DMS114 treated with DMSO at 0.1 percent for 48 hours (cell line): ENCODE data around the gene LARP1.
"Not testable (repeated sequence)": the region's sequence is repeated elsewhere in the genome, so short reads cannot be mapped to it uniquely, and the experiment has no call there.

Source experiments
- DNase-seq: peaks from one replicate; lab custom pipeline; 2025; ENCODE audit not compliant: unreplicated experiment; lab: John Stamatoyannopoulos, UW

LARP1 gene

GRCh38 chr5:154820383-154820782, 65.2 kb downstream of the LARP1 start:
- no peak for DNase-seq

GRCh38 chr5:154822896-154823295, 67.7 kb downstream of the LARP1 start:
- DNase-seq = not testable (repeated sequence)

- DNase-seq = no peak
Observed at GRCh38 chr5:154823605-154824004, 68.4 kb downstream of the LARP1 start.

GRCh38 chr5:154824070-154824469, 68.9 kb downstream of the LARP1 start:
- DNase-seq = no peak

- DNase-seq = no peak
Observed at GRCh38 chr5:154829181-154829588, 74.0 kb downstream of the LARP1 start.

DNA sequence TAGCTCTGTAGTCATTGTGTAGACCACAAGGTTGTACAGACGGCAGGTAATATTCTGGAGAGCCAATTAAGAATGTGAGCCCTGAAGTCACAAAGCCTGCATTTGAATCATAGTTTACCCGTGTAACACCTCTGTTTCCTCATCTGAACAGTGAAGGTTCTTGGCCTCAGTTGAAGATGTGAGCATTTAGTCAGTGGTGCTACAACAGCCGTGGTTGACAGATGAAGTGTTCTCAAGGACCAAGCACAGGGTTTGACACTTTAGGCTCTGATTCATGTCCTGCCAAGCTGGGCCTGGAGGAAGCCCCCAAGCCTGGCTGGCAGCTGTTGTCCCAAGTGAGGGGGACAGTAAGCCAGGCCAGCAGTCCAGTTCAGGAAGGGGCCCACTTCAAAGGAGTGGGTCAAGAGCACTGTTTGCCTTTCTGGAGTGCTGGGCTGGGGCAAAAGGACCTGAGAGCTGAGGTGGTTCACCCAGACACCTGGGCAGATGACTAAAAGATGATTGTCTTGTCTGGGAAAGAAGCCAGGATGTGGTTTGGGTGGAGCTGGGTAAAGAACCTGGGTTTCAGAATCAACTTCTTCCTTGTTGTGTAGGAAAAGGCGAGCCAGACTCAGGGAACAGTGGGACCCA, 74.5 kb downstream of the LARP1 start:
- no peak for DNase-seq

GRCh38 chr5:154830219-154830595, 75.0 kb downstream of the LARP1 start:
- DNase-seq = no peak

DNA sequence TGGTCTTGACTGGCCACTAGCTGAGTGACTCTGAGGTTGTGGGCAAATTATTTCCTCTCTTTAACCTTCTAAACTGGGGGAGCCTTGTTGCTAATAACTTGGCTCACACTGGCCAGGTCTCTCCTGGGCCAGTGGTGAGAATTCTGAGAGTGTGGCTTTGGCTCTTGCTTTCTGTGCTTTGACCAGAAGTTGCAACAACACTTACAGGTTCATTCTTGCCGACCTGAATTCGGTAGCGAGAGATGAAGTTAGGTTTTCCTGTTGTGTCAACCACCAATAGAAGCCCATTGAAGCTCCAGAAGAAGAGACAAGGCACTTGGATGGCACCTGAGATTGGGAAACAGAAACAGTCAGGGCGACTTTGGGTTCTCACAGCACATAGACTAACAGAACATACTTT, 75.4 kb downstream of the LARP1 start:
- DNase-seq = no peak

- no peak for DNase-seq
Observed at GRCh38 chr5:154831451-154831850, 76.3 kb downstream of the LARP1 start.

DNA sequence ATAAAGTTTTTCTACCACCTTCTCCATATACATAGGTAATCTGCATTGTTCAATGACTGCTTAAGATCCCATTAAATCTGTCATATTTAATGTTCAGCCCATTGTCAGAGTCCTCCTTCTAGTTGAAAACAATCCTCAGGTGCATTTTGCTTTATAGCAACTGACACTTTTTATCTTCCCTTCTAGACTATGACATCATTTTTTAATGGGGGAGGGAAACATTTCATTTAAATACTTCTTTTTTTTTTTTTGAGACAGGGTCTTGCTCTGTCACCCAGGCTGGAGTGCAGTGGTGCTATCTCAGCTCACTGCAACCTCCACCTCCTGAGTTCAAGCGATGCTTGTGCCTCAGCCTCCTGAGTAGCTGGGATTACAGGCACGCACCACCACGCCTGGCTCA, 77.6 kb downstream of the LARP1 start:
- not testable (repeated sequence) for DNase-seq

DNA sequence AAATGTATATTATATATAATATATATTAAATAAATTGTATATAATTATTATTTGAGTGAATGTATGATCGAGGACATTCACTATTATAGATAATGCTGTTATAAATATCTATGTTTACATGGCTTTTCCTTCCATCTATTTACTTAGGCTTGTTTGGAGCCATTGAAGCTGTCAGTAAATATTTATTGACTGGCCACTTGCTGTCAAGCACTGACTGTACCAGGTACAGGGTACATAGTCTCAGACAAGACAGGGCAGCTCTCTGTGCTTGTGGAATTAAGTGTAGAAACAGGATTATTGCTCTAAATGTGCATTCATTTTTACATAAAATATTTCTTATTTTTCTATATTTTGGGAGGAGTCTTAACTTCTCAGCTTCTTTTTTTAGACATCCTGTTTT, 78.9 kb downstream of the LARP1 start:
- DNase-seq = no peak

- DNase-seq = not testable (repeated sequence)
Observed at GRCh38 chr5:154835701-154836052, 80.5 kb downstream of the LARP1 start.

DNA sequence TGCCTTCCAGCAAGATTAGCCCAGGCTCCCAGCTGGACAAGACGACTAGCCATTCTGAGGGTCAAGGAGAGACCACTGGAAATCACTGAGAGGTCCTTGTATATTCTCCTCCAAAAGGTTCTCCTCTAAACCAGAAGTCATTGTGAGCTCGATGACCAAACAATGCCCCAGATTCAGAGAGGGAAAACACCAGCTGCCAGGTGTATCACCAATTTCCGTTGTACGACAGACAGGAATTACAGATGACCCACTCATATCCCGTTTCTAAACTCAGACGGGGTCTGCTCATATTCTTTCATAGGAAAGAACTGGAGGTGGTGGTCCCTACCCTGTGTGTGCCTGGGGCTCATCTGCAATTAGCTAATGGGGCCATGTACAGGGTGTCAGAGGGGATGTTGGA, 81.0 kb downstream of the LARP1 start:
- DNase-seq = no peak

DNA sequence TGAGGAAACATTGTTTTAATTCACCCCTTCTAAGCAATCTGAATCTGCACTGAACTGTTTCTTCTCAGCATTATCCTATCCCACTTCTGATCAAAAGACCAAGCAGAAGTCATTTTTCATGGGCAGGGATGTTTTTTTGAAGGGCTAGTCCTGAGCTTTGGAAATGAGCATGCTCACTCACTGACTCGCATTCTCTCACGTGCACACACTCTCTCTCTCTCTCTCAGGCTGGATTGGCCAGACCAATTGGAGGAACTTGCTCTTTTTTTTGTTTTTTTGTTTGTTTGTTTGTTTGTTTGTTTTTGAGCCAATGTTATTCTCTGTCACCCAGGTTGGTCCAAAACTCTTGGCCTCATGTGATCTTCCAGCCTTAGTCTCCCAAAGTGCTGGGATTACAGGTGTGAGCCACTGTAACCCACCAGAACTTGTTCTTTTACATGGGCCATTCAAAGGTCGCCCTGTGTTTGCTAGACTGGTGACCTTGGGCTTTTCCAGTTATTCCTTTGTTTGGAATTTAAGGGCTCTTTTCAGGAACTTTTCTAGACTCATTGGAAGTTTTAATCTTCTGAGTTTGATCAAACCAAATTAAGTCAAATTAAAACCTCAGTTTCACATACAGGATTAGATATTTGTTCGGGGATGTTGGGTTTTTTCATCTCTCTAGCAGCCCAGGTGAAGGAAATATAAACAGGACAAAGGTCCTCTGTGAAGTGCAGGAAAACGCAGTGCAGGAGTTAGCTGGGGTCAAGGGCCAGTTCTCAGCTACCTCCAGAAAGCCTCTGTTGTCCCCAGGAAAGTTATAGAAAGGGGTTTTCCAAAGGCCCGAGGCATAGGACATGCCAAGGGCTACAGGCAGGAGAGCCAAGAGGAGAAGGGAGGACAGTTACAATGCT, 82.1 kb downstream of the LARP1 start:
- DNase-seq = no peak

DNA sequence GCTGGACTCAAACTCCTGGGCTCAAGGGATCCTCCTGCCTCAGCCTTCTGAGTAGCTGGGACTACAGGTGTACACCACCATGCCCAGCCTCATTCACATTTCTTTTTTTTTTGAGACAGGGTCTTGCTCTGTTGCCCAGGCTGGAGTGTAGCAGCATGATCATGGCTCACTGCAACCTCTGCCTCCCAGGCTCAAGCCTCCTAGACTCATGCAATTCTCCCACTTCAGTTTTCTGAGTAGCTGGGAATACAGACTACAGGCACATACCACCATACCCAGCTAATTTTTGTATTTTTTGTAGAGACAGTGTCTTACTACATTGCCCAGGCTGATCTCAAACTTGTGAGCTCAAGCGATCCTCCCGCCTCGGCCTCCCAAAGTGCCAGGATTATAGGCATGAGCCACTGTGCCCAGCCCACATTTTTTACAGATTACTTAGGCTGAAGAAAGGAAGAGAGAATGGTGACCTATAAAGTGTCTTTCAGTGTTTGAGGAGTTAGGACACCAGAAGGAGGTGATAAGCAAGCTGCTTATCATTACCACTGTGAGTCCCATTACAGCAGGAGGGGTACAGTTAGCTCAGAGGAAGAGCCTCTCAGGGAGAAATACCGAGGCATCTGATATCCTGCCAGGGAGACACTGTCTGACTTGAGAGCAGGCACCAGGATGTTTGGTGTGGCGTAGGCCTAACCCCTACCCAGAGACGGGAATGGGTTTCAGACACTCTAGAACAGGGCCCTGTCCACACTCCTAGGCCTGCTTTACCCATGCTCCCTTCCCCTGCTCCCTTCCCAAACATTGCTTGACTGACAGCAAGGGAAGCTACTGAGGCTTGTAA, 85.5 kb downstream of the LARP1 start:
- DNase-seq = no peak

- no peak for DNase-seq
Observed at GRCh38 chr5:154841273-154841661, 86.1 kb downstream of the LARP1 start.

- no peak for DNase-seq
Observed at GRCh38 chr5:154842689-154843530, 87.7 kb downstream of the LARP1 start.

GRCh38 chr5:154844809-154845208, 89.6 kb downstream of the LARP1 start:
- no peak for DNase-seq

GRCh38 chr5:154849264-154849785, 94.1 kb downstream of the LARP1 start:
- no peak for DNase-seq

DNA sequence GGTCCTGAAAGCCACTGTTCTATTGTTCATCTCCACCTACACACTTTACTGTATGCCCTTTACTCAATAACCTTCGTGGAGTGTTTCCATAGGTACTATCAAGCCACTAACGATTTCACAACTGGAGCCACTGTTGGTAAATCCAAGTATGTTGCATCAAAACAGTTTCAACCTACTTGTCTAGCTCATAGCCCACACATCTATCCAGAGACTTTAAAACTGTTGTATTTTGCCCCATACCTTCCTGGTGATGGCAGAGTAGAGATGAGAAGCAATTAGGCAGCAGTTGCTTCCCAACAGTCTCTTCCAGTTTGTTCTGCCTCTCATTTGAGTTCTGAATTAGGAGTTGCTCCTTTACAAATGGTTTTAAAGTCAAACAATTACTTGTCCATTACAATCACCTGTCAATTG, 94.6 kb downstream of the LARP1 start:
- DNase-seq = no peak
